NCI-H146 (cell line): ENCODE data around the gene GATA2.
A peak's percentile ranks its signal among the peaks of the same experiment; 100 is the strongest.

Source experiments
- DNase-seq: peaks from one replicate; lab custom pipeline; 2025; lab: John Stamatoyannopoulos, UW

GATA2 gene

GRCh38 chr3:128456776-128457715 is 36.0 kb downstream of the GATA2 start:
- DNase-seq = peak; percentile 81

- no peak for DNase-seq
These were observed 36.9 kb downstream of the GATA2 start for GRCh38 chr3:128455786-128456748.

- no peak for DNase-seq
These were observed 37.9 kb downstream of the GATA2 start for GRCh38 chr3:128455116-128455515.

- DNase-seq = no peak
These were observed 38.7 kb downstream of the GATA2 start for GRCh38 chr3:128454310-128454618.

GRCh38 chr3:128453501-128454309 is 39.3 kb downstream of the GATA2 start:
- DNase-seq = no peak

GRCh38 chr3:128452678-128453275 is 40.2 kb downstream of the GATA2 start:
- DNase-seq = no peak

GRCh38 chr3:128452120-128452519 is 40.9 kb downstream of the GATA2 start:
- DNase-seq = no peak

- no peak for DNase-seq
These were observed 43.8 kb downstream of the GATA2 start for GRCh38 chr3:128449111-128449638.

- peak; percentile 19 for DNase-seq
These were observed 44.5 kb downstream of the GATA2 start for GRCh38 chr3:128448491-128448890.

- no peak for DNase-seq
These were observed 45.4 kb downstream of the GATA2 start for GRCh38 chr3:128447561-128448013.

GRCh38 chr3:128446821-128447220 is 46.2 kb downstream of the GATA2 start:
- DNase-seq = no peak

GRCh38 chr3:128445357-128445756 is 47.6 kb downstream of the GATA2 start:
- DNase-seq = no peak

GRCh38 chr3:128443771-128444170 is 49.2 kb downstream of the GATA2 start:
- no peak for DNase-seq

GRCh38 chr3:128442949-128443348 is 50.1 kb downstream of the GATA2 start:
- no peak for DNase-seq

GRCh38 chr3:128442070-128442469 is 50.9 kb downstream of the GATA2 start:
- no peak for DNase-seq

GRCh38 chr3:128439226-128439625 is 53.8 kb downstream of the GATA2 start:
- no peak for DNase-seq

- DNase-seq = peak; percentile 35
These were observed 54.4 kb downstream of the GATA2 start for GRCh38 chr3:128438488-128439072.

- no peak for DNase-seq
These were observed 56.8 kb downstream of the GATA2 start for GRCh38 chr3:128436214-128436613.

GRCh38 chr3:128435561-128435960 is 57.4 kb downstream of the GATA2 start:
- DNase-seq = no peak

GRCh38 chr3:128435058-128435457 is 57.9 kb downstream of the GATA2 start:
- no peak for DNase-seq

- no peak for DNase-seq
These were observed 58.5 kb downstream of the GATA2 start for GRCh38 chr3:128434524-128434923.
